ENCODE results near the gene FLYWCH1.

FLYWCH1 gene

DNA sequence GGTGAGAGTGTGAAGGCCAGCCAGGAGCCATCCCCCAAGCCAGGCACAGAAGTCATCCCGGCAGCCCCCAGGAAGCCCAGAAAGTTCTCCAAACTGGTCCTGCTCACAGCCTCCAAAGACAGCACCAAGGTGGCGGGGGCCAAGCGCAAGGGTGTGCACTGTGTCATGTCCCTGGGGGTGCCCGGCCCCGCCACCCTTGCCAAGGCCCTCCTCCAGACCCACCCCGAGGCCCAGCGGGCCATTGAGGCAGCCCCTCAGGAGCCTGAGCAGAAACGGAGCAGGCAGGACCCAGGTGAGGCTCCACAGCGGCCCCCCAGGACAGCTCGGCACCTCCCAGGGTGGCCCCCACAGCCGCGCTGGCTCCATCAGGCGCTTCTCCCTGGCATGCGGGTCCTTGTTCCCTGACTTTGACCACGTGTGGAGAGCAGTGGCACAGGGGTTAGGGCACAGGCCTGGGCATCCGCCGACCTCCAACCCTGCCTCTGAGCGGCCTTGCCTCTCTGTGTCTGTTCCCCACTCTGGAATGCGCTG lies 15.2 kb upstream of the FLYWCH1 start:
- peaks cover 22% of the 10 kb centered on the region for H3K4me1 Mint-ChIP-seq
- H3K27ac Mint-ChIP-seq = no peak overlapping the region
- H3K36me3 Mint-ChIP-seq (ENCODE audit: low read depth) = peaks cover 3% of the 10 kb centered on the region
- no peak overlapping the region for H3K4me3 Mint-ChIP-seq
- no peak for DNase-seq
- H3K27me3 Mint-ChIP-seq (ENCODE audit: low read depth, poor library complexity) = peaks cover 11% of the 10 kb centered on the region
- TF ChIP-seq, protein P1, sequence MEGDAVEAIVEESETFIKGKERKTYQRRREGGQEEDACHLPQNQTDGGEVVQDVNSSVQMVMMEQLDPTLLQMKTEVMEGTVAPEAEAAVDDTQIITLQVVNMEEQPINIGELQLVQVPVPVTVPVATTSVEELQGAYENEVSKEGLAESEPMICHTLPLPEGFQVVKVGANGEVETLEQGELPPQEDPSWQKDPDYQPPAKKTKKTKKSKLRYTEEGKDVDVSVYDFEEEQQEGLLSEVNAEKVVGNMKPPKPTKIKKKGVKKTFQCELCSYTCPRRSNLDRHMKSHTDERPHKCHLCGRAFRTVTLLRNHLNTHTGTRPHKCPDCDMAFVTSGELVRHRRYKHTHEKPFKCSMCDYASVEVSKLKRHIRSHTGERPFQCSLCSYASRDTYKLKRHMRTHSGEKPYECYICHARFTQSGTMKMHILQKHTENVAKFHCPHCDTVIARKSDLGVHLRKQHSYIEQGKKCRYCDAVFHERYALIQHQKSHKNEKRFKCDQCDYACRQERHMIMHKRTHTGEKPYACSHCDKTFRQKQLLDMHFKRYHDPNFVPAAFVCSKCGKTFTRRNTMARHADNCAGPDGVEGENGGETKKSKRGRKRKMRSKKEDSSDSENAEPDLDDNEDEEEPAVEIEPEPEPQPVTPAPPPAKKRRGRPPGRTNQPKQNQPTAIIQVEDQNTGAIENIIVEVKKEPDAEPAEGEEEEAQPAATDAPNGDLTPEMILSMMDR (IDR thresholded peaks at IDR 0.05) = no peak
- H3K9me3 Mint-ChIP-seq = no peaks in the 10 kb centered on the region

DNA sequence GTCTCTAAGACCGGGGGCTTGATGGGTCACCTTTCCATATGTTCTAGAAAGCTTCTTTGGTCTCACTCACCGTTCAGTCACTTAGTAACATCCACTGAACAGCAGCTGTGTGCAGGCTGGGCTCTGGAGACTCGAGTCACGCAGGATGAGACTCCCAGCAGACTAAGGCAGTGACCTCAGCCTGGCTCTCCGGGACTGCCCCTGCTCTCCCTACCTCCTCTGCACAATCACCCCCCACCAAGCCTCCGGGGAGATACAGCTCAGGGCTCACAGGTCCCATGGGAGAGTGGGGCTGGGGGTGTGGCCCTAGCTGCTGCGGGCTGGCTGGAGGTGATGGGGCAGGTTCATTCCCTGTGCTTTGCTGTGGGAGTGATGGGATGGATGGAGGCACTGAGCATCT lies 14.6 kb upstream of the FLYWCH1 start:
- H3K4me1 Mint-ChIP-seq = peaks cover 22% of the 10 kb centered on the region
- TF ChIP-seq, protein P1 (IDR thresholded peaks at IDR 0.05) = no peak
- no peak for DNase-seq
- H3K9me3 Mint-ChIP-seq = no peaks in the 10 kb centered on the region
- H3K27me3 Mint-ChIP-seq (ENCODE audit: low read depth, poor library complexity) = peaks cover 13% of the 10 kb centered on the region
- H3K27ac Mint-ChIP-seq = no peak overlapping the region
- peaks cover 3% of the 10 kb centered on the region for H3K36me3 Mint-ChIP-seq (ENCODE audit: low read depth)
- no peak overlapping the region for H3K4me3 Mint-ChIP-seq

DNA sequence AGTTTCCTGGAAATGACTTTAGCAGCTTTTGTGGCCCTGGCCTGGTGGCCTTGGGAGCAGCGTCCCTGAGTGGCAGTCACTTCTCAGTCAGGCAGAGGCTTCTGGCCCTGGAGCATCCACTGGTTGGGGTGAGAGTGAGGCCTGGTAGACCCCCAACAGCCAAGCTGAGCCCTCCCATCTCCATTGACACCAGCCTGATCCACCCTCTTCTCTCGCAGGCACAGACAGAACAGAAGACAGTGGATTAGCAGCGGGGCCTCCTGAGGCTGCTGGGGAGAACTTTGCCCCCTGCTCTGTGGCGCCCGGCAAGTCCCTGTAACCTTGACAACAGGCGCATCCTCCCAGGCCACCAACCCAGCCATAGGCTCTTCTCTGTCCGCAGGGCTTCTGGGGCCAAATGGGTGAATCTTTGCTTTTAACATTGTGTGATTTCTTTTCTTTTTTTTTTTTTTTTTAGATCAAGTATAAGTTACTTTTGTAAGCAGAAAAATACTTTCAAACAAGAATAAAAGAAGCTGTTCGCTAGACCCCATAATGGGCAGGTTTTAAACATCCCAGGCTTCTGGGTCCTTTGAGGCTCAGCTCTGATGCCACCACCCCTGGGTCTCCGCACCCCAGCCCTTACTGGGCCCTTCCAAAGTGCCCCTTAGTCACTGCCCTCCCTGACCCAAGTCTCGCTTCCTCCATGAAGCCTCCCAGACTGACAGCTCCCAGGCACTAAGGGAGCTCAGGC lies 12.7 kb upstream of the FLYWCH1 start:
- no peak for DNase-seq
- TF ChIP-seq, protein P1 (IDR thresholded peaks at IDR 0.05) = no peak
- peaks cover 13% of the 10 kb centered on the region for H3K27me3 Mint-ChIP-seq (ENCODE audit: low read depth, poor library complexity)
- H3K4me1 Mint-ChIP-seq = peaks cover 22% of the 10 kb centered on the region
- no peaks in the 10 kb centered on the region for H3K36me3 Mint-ChIP-seq (ENCODE audit: low read depth)
- H3K9me3 Mint-ChIP-seq = no peaks in the 10 kb centered on the region
- no peak overlapping the region for H3K4me3 Mint-ChIP-seq
- H3K27ac Mint-ChIP-seq = peak overlapping the region; percentile 42

DNA sequence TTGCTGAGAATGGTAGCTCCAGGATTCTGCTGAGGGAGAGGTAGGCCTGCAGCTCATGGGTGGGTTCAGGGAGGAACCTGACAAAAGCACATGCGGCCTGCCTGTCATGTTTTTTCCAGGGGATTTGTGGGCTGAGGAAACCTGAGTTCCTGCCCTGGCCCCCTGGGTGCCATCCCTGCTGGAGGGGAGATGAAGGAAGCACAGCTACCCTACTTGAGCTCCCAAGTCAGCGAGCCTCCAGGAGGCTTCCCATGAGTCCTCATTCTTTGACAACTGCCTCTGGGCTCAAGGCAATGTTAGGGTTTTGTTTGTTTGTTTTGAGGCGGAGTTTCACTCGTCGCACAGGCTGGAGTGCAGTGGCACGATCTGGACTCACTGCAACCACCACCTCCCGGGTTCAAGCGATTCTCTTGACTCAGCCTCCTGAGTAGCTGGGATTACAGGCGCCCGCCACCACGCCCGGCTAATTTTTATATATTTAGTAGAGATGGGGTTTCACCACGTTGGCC lies 12.1 kb upstream of the FLYWCH1 start:
- H3K4me3 Mint-ChIP-seq = no peak overlapping the region
- TF ChIP-seq, protein P1 (IDR thresholded peaks at IDR 0.05) = no peak
- DNase-seq = no peak
- peaks cover 13% of the 10 kb centered on the region for H3K27me3 Mint-ChIP-seq (ENCODE audit: low read depth, poor library complexity)
- H3K9me3 Mint-ChIP-seq = no peaks in the 10 kb centered on the region
- no peak overlapping the region for H3K27ac Mint-ChIP-seq
- H3K4me1 Mint-ChIP-seq = peaks cover 24% of the 10 kb centered on the region
- H3K36me3 Mint-ChIP-seq (ENCODE audit: low read depth) = no peaks in the 10 kb centered on the region

DNA sequence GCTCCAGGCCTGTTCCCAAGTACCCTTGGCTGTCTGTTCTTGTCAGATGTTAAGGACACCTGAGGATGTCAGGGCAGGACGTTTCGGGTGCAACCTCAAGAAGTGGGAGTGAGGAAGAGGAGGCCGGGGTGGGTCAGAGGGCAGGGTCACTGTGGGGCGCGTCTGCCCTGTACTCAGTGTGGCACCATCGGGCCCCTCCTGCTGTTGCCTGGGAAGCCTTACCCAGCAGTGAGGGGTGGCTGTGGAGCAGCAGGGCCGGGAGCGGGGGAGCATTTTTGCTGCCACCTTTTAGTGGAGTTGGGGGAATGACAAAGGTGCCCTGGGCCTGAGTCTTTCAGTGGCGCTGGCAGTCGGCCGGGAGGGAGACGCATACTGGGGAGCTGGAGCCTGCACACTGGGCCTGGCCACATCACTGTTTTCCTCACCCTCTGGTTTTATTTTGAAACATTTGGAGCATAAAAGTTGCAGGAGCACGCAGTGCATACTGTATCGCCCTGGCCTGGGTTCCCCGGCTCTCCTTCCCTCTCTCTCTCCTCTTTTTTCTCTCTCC lies 11.1 kb upstream of the FLYWCH1 start:
- TF ChIP-seq, protein P1 (IDR thresholded peaks at IDR 0.05) = no peak
- Mint-ChIP-seq H3K27me3 (ENCODE audit: low read depth, poor library complexity) (peaks cover 8% of the 10 kb centered on the region), H3K9me3 (peaks cover under 1% of the 10 kb centered on the region), H3K36me3 (ENCODE audit: low read depth) (no peaks in the 10 kb centered on the region), H3K4me1 (peaks cover 22% of the 10 kb centered on the region), H3K27ac (no peak overlapping the region), H3K4me3 (no peak overlapping the region)
- no peak for DNase-seq

All from nephron progenitor cell (in vitro differentiated cells).